ENCODE measurements around the gene NIPAL1. TPM values are rescaled to one million over a fixed set of nuclear protein-coding genes. Genes with fewer than 3 reads are reported as not detected.

NIPAL1 gene
- total and polyA plus RNA-seq, 11 donors: 0.05 to 0.92 (median 0.31) TPM; not detected in 2

- no peak overlapping the region for H3K4me3 ChIP-seq
- H3K27ac ChIP-seq: no peak overlapping the region
- DNase-seq (no peak), ATAC-seq (no peak)
- WGBS, 4 donors: 65 to 75% (median 73%) methylated on average over 2 of the region's 2 CpGs
- H3K36me3 ChIP-seq: no peaks in the 10 kb centered on the region
- peaks cover 0 to 36% (median 8%) of the 10 kb centered on the region in 9 donors for H3K27me3 ChIP-seq
- peaks cover 0 to 18% (median 8%) of the 10 kb centered on the region in 12 donors for H3K4me1 ChIP-seq
- intact Hi-C loops (cut with DNase I): loop anchor here in 4 of 10 donors (5.0 kb wide), 1 partner anchor 69 kb away; no protein-coding TSS in a partner anchor
- no peak for TF ChIP-seq CTCF (IDR thresholded peaks at IDR 0.05)
- TF ChIP-seq POLR2A (IDR thresholded peaks at IDR 0.05): no peak
- H3K9me3 ChIP-seq: no peaks in the 10 kb centered on the region
Measured at GRCh38 chr4:48018112-48018511, 1.5 kb downstream of the NIPAL1 start.

- DNase-seq: no peak
- ATAC-seq: no peak
- Histone ChIP-seq H3K27ac (no peak overlapping the region), H3K4me3 (no peak overlapping the region), H3K36me3 (no peaks in the 10 kb centered on the region), H3K9me3 (no peaks in the 10 kb centered on the region), H3K4me1 (peaks cover 0 to 18% (median 8%) of the 10 kb centered on the region in 12 donors), H3K27me3 (peaks cover 0 to 26% (median 8%) of the 10 kb centered on the region in 9 donors)
- 0 to 96% (median 93%) methylated on average over 1 of the region's 1 CpG for WGBS, 4 donors
- intact Hi-C loops (cut with DNase I): no loop called here
- TF ChIP-seq POLR2A (IDR thresholded peaks at IDR 0.05) (no peak), CTCF (IDR thresholded peaks at IDR 0.05) (no peak)
Measured at GRCh38 chr4:48021100-48021499, 4.5 kb downstream of the NIPAL1 start.

- TF ChIP-seq CTCF (IDR thresholded peaks at IDR 0.05) (no peak), POLR2A (IDR thresholded peaks at IDR 0.05) (no peak)
- Histone ChIP-seq H3K4me3 (no peak overlapping the region), H3K27me3 (peaks cover 0 to 15% (median under 1%) of the 10 kb centered on the region in 9 donors), H3K36me3 (no peaks in the 10 kb centered on the region), H3K4me1 (peaks cover 0 to 6% (median 2%) of the 10 kb centered on the region in 12 donors), H3K27ac (no peak overlapping the region), H3K9me3 (no peaks in the 10 kb centered on the region)
- ATAC-seq (no peak), DNase-seq (no peak)
- intact Hi-C loops (cut with DNase I): no loop called here
- 68 to 79% (median 75%) methylated on average over 3 of the region's 3 CpGs for WGBS, 4 donors
Measured at GRCh38 chr4:48022192-48022799, 5.7 kb downstream of the NIPAL1 start.

- DNase-seq (no peak), ATAC-seq (no peak)
- H3K36me3 ChIP-seq: no peaks in the 10 kb centered on the region
- peaks cover 0 to 4% (median 0%) of the 10 kb centered on the region in 12 donors for H3K4me1 ChIP-seq
- no peak overlapping the region for H3K27ac ChIP-seq
- H3K9me3 ChIP-seq: no peaks in the 10 kb centered on the region
- TF ChIP-seq POLR2A (IDR thresholded peaks at IDR 0.05): no peak
- TF ChIP-seq CTCF (IDR thresholded peaks at IDR 0.05): no peak
- intact Hi-C loops (cut with DNase I): no loop called here
- H3K4me3 ChIP-seq: no peak overlapping the region
- WGBS, 4 donors: 56 to 64% (median 59%) methylated on average over 4 of the region's 4 CpGs
- no peaks in the 10 kb centered on the region for H3K27me3 ChIP-seq
Measured at GRCh38 chr4:48024522-48024921, 8.0 kb downstream of the NIPAL1 start.
